LNCAP (cell line): ENCODE measurements around the gene SALL3.

Experiments
- TF ChIP-seq, protein P1 (sequence below): fragments of 450-650 bp; IDR thresholded peaks from 2 replicates; pipeline ENCODE4 v1.5.1; 2017; ENCODE audit warnings: mild to moderate bottlenecking

Gene SALL3

DNA sequence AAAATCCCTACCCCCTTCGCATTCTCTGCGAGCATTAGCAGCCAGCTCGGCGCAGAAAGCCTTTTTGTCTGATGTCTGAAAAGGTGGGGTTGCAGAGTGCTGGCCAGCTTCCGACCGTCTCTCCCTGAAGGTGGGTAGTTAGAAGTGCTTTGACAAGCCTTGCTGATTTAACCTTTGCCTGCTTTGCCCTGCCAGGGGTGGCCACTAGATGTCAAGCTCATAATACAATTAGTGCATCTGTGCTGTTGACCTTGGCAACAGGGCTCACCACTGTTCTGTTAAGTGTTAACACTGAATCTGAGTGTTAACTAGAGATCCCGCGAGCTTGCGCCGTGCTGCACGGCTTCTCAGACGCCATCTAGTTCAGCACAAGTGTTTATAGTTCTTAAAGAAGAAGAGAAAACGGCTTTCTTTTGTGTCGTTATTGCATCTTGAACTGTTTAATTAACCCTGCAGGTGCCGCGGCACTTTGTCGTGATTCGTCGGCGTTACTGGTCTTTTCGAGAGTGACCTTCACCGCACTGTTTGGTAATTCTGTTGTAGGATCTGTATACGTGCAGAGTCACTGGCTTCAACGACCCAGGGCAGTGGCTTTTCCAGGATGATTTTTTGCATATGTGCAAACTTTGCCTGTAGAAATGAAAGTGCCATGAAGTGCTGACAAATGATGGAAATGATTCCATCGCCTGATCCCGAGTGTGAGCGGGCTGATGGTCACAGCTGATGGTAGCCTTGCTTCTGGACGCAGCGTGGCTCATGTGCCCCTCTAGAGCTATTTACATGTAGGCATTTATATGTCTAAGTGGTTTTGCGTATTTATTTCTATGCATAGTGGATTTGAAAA, 5.5 kb downstream of the SALL3 start:
- TF ChIP-seq, protein P1, sequence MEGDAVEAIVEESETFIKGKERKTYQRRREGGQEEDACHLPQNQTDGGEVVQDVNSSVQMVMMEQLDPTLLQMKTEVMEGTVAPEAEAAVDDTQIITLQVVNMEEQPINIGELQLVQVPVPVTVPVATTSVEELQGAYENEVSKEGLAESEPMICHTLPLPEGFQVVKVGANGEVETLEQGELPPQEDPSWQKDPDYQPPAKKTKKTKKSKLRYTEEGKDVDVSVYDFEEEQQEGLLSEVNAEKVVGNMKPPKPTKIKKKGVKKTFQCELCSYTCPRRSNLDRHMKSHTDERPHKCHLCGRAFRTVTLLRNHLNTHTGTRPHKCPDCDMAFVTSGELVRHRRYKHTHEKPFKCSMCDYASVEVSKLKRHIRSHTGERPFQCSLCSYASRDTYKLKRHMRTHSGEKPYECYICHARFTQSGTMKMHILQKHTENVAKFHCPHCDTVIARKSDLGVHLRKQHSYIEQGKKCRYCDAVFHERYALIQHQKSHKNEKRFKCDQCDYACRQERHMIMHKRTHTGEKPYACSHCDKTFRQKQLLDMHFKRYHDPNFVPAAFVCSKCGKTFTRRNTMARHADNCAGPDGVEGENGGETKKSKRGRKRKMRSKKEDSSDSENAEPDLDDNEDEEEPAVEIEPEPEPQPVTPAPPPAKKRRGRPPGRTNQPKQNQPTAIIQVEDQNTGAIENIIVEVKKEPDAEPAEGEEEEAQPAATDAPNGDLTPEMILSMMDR, result peak; percentile 96

DNA sequence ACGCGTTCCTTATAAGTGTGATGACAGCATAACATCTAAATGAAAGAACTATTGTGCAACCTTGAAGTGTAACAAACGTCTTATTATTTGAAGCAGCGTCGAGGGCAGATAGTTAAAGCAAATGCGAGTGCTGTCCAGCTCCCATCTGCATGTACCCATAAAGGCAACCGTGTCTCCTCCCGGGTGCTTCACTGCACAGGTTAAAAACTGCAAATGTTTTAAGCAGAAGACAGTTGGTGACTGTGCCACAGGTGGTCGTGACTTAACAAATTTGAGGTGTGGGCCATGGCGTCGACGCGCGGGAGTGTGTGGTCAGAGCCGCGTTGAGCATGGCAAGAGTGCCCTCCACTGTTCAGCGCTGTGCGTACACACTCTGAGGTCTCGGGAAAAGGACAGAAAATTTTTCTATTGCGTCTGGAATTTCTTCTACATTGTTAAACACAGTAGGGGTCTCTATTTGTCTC, 6.4 kb downstream of the SALL3 start:
- TF ChIP-seq, protein P1, result no peak; the same call in 1 of the 2 replicates

DNA sequence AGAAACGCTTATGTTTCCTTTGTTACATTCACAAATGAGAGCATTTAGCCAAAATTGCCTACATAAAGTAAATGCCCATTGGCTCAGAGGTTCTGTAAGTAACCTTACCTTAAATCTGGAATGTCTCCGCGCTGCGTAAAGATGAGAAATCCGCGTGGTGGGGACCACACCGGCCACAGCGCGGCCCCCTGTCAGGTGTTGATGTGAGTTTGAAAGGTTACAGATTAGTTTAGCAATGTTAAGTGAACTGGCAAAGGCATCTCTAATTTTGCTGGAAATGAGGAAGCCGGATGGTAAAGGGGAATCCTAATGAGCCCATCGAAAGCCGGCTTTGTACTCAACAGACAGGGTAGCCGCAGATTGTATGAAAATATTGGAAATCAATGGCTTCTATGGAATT, 11.8 kb downstream of the SALL3 start:
- TF ChIP-seq, protein P1, result no peak

DNA sequence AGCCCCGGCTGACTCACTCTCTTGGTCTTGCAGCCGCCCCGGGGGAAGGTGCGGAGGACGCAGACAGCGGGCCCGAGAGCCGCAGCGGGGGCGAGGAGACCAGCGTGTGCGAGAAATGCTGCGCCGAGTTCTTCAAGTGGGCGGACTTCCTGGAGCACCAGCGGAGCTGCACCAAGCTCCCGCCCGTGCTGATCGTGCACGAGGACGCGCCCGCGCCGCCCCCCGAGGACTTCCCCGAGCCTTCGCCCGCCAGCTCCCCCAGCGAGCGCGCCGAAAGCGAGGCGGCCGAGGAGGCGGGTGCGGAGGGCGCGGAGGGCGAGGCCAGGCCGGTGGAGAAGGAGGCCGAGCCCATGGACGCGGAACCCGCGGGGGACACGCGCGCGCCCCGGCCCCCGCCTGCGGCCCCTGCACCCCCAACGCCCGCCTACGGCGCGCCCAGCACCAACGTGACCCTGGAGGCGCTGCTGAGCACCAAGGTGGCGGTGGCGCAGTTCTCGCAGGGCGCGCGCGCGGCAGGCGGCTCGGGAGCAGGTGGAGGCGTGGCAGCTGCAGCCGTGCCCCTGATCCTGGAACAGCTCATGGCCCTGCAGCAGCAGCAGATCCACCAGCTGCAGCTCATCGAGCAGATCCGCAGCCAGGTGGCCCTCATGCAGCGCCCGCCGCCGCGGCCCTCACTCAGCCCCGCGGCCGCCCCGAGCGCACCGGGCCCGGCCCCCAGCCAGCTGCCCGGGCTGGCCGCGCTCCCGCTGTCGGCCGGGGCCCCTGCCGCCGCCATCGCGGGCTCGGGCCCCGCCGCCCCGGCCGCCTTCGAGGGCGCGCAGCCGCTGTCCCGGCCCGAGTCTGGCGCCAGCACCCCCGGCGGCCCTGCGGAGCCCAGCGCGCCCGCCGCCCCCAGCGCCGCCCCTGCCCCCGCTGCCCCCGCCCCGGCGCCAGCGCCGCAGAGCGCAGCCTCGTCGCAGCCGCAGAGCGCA, 12.7 kb downstream of the SALL3 start:
- TF ChIP-seq, protein P1, result no peak

DNA sequence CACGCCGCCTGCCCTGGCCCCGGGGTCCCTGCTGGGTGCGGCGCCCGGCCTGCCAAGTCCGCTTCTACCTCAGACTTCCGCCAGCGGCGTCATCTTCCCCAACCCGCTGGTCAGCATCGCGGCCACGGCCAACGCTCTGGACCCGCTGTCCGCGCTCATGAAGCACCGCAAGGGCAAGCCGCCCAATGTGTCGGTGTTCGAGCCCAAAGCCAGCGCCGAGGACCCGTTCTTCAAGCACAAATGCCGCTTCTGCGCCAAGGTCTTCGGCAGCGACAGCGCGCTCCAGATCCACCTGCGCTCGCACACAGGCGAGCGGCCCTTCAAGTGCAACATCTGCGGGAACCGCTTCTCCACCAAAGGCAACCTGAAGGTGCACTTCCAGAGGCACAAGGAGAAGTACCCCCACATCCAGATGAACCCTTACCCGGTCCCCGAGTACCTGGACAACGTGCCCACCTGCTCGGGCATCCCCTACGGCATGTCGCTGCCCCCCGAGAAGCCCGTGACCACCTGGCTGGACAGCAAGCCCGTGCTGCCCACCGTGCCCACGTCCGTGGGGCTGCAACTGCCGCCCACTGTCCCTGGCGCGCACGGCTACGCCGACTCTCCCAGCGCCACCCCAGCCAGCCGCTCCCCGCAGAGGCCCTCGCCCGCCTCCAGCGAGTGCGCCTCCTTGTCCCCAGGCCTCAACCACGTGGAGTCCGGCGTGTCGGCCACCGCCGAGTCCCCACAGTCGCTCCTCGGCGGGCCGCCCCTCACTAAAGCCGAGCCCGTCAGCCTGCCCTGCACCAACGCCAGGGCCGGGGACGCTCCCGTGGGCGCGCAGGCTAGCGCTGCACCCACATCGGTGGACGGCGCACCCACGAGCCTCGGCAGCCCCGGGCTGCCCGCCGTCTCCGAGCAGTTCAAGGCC, 13.7 kb downstream of the SALL3 start:
- TF ChIP-seq, protein P1, result no peak

DNA sequence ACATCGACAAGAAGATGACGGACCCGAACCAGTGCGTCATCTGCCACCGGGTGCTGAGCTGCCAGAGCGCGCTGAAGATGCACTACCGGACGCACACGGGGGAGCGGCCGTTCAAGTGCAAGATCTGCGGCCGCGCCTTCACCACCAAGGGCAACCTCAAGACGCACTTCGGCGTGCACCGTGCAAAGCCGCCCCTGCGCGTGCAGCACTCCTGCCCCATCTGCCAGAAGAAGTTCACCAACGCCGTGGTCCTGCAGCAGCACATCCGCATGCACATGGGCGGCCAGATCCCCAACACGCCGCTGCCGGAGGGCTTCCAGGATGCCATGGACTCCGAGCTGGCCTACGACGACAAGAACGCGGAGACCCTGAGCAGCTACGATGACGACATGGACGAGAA, 14.4 kb downstream of the SALL3 start:
- TF ChIP-seq, protein P1, result no peak
